Astrocyte of the spinal cord (primary cell): ENCODE measurements around the gene CTPS1.
A peak's percentile ranks its signal among the peaks of the same experiment; 100 is the strongest.

Experiments
- DNase-seq: peaks from one replicate; pipeline ENCODE4 v3.0.0; 2011; ENCODE audit warnings: low read depth, low spot score
- H3K4me3 ChIP-seq: 2 replicates; pipeline ENCODE4 v1.5.1; 2011; ENCODE audit warnings: low read depth, mild to moderate bottlenecking, low read length, moderate library complexity
- in situ Hi-C: cut with HindIII; loops from 2 replicates; pipeline ENCODE4 v1.10.0; 2017; ENCODE audit warnings: low sequenced_read_pairs
- TF ChIP-seq, protein P1 (sequence below): IDR thresholded peaks from 2 replicates; pipeline ENCODE4 v1.5.1; 2012; ENCODE audit warnings: low read depth, mild to moderate bottlenecking, low read length, inconsistent platforms

CTPS1 gene

DNA sequence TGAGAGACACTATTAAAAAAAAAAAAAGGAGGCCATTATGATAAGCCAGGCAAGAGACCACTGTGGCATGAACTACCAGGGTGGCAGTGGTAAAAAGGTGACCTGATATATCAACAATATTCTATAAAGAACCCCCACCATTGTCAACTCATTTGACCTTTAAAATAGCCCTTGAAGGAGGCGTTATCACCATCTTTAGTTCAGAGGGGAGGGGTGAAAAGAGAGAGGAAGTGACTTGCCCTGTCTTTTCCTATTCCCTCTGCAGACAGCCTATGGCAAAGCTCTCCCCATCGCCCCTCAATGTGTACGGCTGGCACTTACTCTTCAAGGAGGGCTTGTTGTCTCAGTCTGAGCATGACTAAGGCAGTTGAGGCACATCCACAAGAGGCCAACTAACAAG lies 53.8 kb downstream of the CTPS1 start:
- in situ Hi-C loops: no loop called here
- TF ChIP-seq, protein P1, sequence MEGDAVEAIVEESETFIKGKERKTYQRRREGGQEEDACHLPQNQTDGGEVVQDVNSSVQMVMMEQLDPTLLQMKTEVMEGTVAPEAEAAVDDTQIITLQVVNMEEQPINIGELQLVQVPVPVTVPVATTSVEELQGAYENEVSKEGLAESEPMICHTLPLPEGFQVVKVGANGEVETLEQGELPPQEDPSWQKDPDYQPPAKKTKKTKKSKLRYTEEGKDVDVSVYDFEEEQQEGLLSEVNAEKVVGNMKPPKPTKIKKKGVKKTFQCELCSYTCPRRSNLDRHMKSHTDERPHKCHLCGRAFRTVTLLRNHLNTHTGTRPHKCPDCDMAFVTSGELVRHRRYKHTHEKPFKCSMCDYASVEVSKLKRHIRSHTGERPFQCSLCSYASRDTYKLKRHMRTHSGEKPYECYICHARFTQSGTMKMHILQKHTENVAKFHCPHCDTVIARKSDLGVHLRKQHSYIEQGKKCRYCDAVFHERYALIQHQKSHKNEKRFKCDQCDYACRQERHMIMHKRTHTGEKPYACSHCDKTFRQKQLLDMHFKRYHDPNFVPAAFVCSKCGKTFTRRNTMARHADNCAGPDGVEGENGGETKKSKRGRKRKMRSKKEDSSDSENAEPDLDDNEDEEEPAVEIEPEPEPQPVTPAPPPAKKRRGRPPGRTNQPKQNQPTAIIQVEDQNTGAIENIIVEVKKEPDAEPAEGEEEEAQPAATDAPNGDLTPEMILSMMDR: no peak
- H3K4me3 ChIP-seq: no peak overlapping the region
- no peak for DNase-seq

DNA sequence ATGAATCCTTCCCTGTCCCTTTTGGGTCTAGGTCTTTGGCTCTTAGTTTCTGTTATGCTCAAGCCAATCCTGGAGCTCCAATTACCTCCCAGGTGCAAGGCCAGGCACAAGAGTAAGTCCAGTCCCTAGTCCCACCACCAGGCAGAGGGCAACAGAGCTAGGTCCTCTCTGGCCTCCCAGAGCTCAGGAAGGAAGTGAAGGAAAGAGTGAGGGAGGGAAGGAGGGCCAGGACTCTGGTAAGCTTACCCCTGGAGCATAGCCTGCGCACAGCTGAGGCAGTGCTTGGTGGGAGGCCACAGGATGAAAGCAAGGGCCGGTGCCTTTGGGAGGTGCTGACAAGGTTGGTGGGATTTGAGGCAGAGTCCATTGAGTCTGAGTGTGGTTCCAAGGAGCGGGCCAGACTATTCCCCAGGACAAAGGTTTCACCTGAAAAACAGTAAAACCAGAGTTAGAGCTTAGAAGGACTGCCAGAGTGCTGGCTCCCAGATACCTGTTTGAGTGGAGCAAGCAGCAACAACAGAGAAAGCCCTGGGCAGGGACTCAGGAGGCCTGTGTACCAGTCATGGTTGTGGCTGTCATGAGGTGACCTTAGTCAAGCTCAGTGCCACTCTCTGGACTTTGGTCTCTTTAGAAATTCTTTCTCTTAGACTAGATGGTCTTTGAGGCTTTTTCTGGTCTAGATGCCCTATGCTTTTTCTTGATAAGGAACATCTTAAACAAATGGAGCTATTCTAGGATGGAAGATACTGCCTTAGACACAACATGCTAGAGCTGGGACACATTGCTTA lies 57.8 kb downstream of the CTPS1 start:
- TF ChIP-seq, protein P1: no peak
- no peak overlapping the region for H3K4me3 ChIP-seq
- in situ Hi-C loops: no loop called here
- no peak for DNase-seq

DNA sequence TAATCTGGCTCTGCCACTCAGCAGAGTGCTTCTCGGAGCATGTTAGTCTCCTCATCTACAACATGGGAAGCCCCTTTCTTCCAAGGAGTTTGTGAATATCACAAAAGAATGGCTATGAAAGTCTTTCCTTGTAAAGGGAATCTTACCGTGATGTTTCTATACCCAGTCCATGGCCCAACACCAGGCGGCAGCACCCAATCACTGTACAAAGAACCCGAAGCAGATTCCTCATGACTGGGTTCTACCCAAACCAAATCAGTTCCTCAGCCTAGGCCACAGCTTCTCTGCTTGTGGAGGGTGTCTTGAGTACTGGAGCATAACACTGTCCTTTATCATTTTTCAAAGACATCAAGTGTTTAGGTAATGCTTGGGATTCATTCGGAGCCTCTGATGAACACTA lies 58.6 kb downstream of the CTPS1 start:
- H3K4me3 ChIP-seq: no peak overlapping the region
- no peak for DNase-seq
- TF ChIP-seq, protein P1: peak; percentile 30
- in situ Hi-C loops: no loop called here

DNA sequence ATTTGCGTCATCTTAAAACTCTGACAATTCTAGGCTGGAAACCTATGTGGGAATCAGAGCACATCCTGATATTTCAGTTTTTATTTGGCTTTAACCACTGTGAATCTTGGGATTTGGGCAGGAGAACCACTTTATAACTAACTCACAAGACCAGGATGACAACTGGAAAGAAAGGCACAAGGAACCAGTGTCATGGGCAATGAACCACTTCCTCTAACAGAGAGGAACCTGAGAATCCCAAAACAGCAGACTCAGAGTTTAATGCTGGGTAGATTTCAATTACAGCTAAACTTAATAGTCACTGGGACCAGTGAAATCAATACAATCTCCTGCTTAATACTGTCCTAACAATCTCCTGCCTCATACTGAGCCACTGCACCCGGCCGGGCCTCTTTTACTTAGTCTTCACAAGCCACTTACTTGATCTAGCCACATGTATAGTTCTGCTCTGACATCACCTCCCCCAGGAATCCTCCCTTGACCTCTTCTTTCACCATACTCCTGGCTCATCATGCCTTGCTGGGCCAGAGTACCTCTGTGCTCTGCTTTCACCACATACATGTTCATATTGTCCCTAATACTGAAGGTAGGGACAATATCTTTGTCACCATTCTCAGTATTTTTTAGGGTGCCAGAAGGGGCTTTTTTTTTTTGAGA lies 62.2 kb downstream of the CTPS1 start:
- DNase-seq: no peak
- in situ Hi-C loops: no loop called here
- H3K4me3 ChIP-seq: no peak overlapping the region
- TF ChIP-seq, protein P1: no peak

DNA sequence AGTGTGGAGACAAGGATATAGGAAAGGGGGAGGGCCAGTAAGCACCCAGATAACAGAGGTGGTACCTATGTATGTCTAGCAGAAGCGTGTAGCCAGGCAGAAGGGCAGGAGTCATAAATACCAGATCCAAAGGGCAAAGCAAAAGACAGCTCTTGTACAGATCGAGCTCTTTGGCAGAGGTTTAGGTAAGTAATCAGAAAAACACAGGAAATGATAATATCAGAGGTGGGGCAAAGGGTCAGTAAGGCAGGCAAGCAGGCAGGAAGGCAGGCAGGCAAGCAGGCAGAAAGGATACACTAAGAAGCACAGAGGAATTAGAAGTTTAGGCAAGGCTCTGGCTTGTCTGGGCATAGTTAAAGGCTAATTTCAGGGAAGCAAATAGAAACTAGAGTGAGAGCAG lies 64.7 kb downstream of the CTPS1 start:
- in situ Hi-C loops: no loop called here
- no peak overlapping the region for H3K4me3 ChIP-seq
- TF ChIP-seq, protein P1: no peak
- DNase-seq: no peak

DNA sequence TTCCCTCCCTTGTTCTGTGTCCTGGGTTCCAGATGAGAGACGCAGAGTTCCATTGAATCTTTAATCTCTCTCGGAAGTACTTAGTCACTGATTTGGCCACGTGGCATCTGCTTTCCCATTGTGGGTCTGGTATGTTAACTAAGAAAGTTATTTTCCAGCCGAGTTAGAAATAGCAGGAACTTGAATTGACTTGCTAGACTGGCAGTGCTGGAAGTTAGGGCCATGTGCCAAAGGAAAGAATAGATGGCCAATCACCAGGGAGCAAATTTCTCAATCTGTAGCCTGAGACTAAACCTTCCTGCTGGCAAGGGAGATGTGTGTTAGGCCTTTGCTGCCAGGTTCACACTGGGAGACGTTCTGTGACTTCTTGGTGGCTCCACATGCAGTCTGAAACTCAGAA lies 66.2 kb downstream of the CTPS1 start:
- in situ Hi-C loops: no loop called here
- peak; percentile 74 for DNase-seq
- TF ChIP-seq, protein P1: no peak
- H3K4me3 ChIP-seq: no peak overlapping the region
